BJ (cell line): ENCODE data around the gene DYRK3. TPM values are rescaled to one million over a fixed set of nuclear protein-coding genes. Genes with fewer than 3 reads are reported as not detected.
"Not testable (repeated sequence)": the region's sequence is repeated elsewhere in the genome, so short reads cannot be mapped to it uniquely, and the experiment has no call there.

Source experiments
- CTCF ChIA-PET: fragments of 350-600 bp; formaldehyde crosslinking; extraction: SDS; loops from one replicate; lab custom pipeline; 2021; ENCODE audit warnings: antibody characterized with exemption, inconsistent platforms; lab: Yijun Ruan, JAX
- POLR2A ChIA-PET: fragments of 300-600 bp; sonication (Branson Sonifier 250); formaldehyde crosslinking; extraction: SDS; loops from one replicate; lab custom pipeline; 2021; ENCODE audit warnings: antibody characterized with exemption; lab: Charles Lee
- DNase-seq: peaks from one replicate; pipeline ENCODE4 v3.0.0-alpha.2; 2011; ENCODE audit warnings: low read depth
- H3K27me3 ChIP-seq: 2 replicates; pipeline ENCODE4 v1.6.0; 2011; ENCODE audit warnings: low read length; ENCODE audit not compliant: control insufficient read depth, insufficient read depth
- H3K36me3 ChIP-seq: 2 replicates; pipeline ENCODE4 v1.5.1; 2011; ENCODE audit warnings: low read length; ENCODE audit not compliant: control insufficient read depth, insufficient read depth
- H3K4me3 ChIP-seq: 2 replicates; pipeline ENCODE4 v1.5.1; 2011; ENCODE audit warnings: low read depth, mild to moderate bottlenecking, control low read depth, low read length
- CTCF ChIP-seq: IDR thresholded peaks from 2 replicates; pipeline ENCODE4 v1.5.1; 2011; ENCODE audit warnings: low read depth, mild to moderate bottlenecking, control low read depth, inconsistent platforms, low read length, moderate library complexity; ENCODE audit not compliant: insufficient read depth
- polyA plus RNA-seq: library from polyadenylated mRNA; depleted of rRNA; stranded (reverse); fragments of >200 nt; gene quantifications from 2 replicates; pipeline ENCODE4 v1.2.3, GENCODE V29; 2011

Gene DYRK3
- polyA plus RNA-seq, 1 experiment: 7.4 TPM

- H3K4me3 ChIP-seq: no peak overlapping the region
- CTCF ChIA-PET: interaction anchor here (0.8 to 5.5 kb wide), 6 partner anchors 27 to 400 kb away, joined by 3 to 43 read pairs (median 4); partner anchors contain the start of gene DYRK3
- DNase-seq: no peak
- H3K27me3 ChIP-seq: no peaks in the 10 kb centered on the region
- peaks cover 2% of the 10 kb centered on the region; the same call in 1 of the 2 replicates for H3K36me3 ChIP-seq
- peak; percentile 84 for TF ChIP-seq CTCF
- POLR2A ChIA-PET: no interaction called here
Observed at GRCh38 chr1:206608108-206608698, 27.1 kb upstream of the DYRK3 start.

- CTCF ChIA-PET: interaction anchor here (0.9 to 5.5 kb wide), 5 partner anchors 16 to 64 kb away, joined by 3 to 43 read pairs (median 3); partner anchors contain the start of gene DYRK3
- Histone ChIP-seq H3K36me3 (peaks cover 2% of the 10 kb centered on the region; the same call in 1 of the 2 replicates), H3K4me3 (no peak overlapping the region), H3K27me3 (no peaks in the 10 kb centered on the region)
- no peak for DNase-seq
- TF ChIP-seq CTCF: no peak
- POLR2A ChIA-PET: no interaction called here
Observed at GRCh38 chr1:206609229-206609991, 25.9 kb upstream of the DYRK3 start.

GRCh38 chr1:206612129-206612876 is 23.0 kb upstream of the DYRK3 start, which contains the start of gene EIF2D:
EIF2D (minus strand) TSS chr1:206612465; CDS start chr1:206612342, 123 bp downstream.
- POLR2A ChIA-PET: interaction anchor here (0.5 to 0.7 kb wide), 6 partner anchors 19 to 109 kb away, joined by 4 to 7 read pairs (median 5); partner anchors contain the start of gene DYRK3
- Histone ChIP-seq H3K36me3 (peaks cover 2% of the 10 kb centered on the region; the same call in 1 of the 2 replicates), H3K27me3 (0 out of 2 replicates have a peak, but pooled peaks cover 2% of the 10 kb centered on the region), H3K4me3 (peak within 1 kb of the TSS; percentile 82)
- no peak for DNase-seq
- peak; percentile 87 for TF ChIP-seq CTCF
- CTCF ChIA-PET: interaction anchor here (0.6 to 5.5 kb wide), 23 partner anchors 9 to 777 kb away, joined by 3 to 43 read pairs (median 5); partner anchors contain the start of genes DYRK3 and IKBKE

- DNase-seq, H3K36me3 ChIP-seq, H3K27me3 ChIP-seq, POLR2A ChIA-PET, H3K4me3 ChIP-seq: not testable (repeated sequence)
- CTCF ChIA-PET: interaction anchor here (0.7 to 6.2 kb wide), 4 partner anchors 9 to 38 kb away, joined by 3 to 78 read pairs (median 8); partner anchors contain the start of gene DYRK3
Observed at GRCh38 chr1:206626396-206626795, 8.9 kb upstream of the DYRK3 start.

GRCh38 chr1:206628916-206629315 is 6.4 kb upstream of the DYRK3 start:
- peaks cover 3% of the 10 kb centered on the region for H3K27me3 ChIP-seq
- ChIA-PET CTCF (interaction anchor here (0.6 to 6.2 kb wide), 6 partner anchors 9 to 283 kb away, joined by 3 to 78 read pairs (median 6); no protein-coding TSS in a partner anchor), POLR2A (no interaction called here)
- TF ChIP-seq CTCF: no peak
- H3K4me3 ChIP-seq: no peak overlapping the region
- no peaks in the 10 kb centered on the region for H3K36me3 ChIP-seq
- DNase-seq: no peak
